ENCODE measurements around the gene CAMK2N2.
A peak's percentile ranks its signal among the peaks of the same experiment; 100 is the strongest.

Gene CAMK2N2

GRCh38 chr3:184234671-184235380 is 26.5 kb downstream of the CAMK2N2 start:
- Histone ChIP-seq H3K27me3 (ENCODE audit: control insufficient read depth, insufficient read depth, low read length) (no peaks in the 10 kb centered on the region), H3K4me3 (ENCODE audit: low read depth, low read length) (no peak overlapping the region), H3K9me3 (ENCODE audit: control insufficient read depth, low read length) (no peaks in the 10 kb centered on the region)

GRCh38 chr3:184234224-184234623 is 27.1 kb downstream of the CAMK2N2 start:
- Histone ChIP-seq H2AFZ (peak overlapping the region; percentile 15), H3K4me2 (ENCODE audit: low read length) (no peak overlapping the region), H3K27ac (no peak overlapping the region), H3K27me3 (ENCODE audit: control insufficient read depth, insufficient read depth, low read length) (no peaks in the 10 kb centered on the region), H3K4me3 (ENCODE audit: low read depth, low read length) (no peak overlapping the region), H3K4me1 (peaks cover 7% of the 10 kb centered on the region), H3K9ac (no peak overlapping the region), H3K36me3 (ENCODE audit: control insufficient read depth, insufficient read depth, low read length) (no peaks in the 10 kb centered on the region), H3K9me3 (ENCODE audit: control insufficient read depth, low read length) (no peaks in the 10 kb centered on the region), H3K79me2 (no peaks in the 10 kb centered on the region)
- peak; percentile 39 for TF ChIP-seq CTCF (IDR thresholded peaks at IDR 0.05)

More at GRCh38 chr3:184234671-184235380, 26.5 kb downstream of the CAMK2N2 start:
- H2AFZ ChIP-seq = peak overlapping the region; percentile 15
- TF ChIP-seq CTCF (IDR thresholded peaks at IDR 0.05) = no peak
- no peaks in the 10 kb centered on the region for H3K36me3 ChIP-seq (ENCODE audit: control insufficient read depth, insufficient read depth, low read length)
- H3K9ac ChIP-seq = no peak overlapping the region
- no peaks in the 10 kb centered on the region for H3K79me2 ChIP-seq
- H3K27ac ChIP-seq = no peak overlapping the region
- H3K4me1 ChIP-seq = peaks cover 7% of the 10 kb centered on the region
- no peak overlapping the region for H3K4me2 ChIP-seq (ENCODE audit: low read length)

GRCh38 chr3:184233127-184233843 is 28.1 kb downstream of the CAMK2N2 start:
- no peak for TF ChIP-seq CTCF (IDR thresholded peaks at IDR 0.05)
- no peaks in the 10 kb centered on the region for H3K27me3 ChIP-seq (ENCODE audit: control insufficient read depth, insufficient read depth, low read length)

GRCh38 chr3:184231671-184232070 is 29.7 kb downstream of the CAMK2N2 start:
- Histone ChIP-seq H3K27me3 (ENCODE audit: control insufficient read depth, insufficient read depth, low read length) (no peaks in the 10 kb centered on the region), H3K36me3 (ENCODE audit: control insufficient read depth, insufficient read depth, low read length) (no peaks in the 10 kb centered on the region), H3K9ac (no peak overlapping the region), H3K9me3 (ENCODE audit: control insufficient read depth, low read length) (no peaks in the 10 kb centered on the region), H3K79me2 (no peaks in the 10 kb centered on the region), H2AFZ (no peak overlapping the region), H3K4me3 (ENCODE audit: low read depth, low read length) (no peak overlapping the region), H3K4me2 (ENCODE audit: low read length) (no peak overlapping the region), H3K27ac (no peak overlapping the region), H3K4me1 (peaks cover 7% of the 10 kb centered on the region)
- TF ChIP-seq CTCF (IDR thresholded peaks at IDR 0.05) = no peak

More at GRCh38 chr3:184233127-184233843, 28.1 kb downstream of the CAMK2N2 start:
- peaks cover 7% of the 10 kb centered on the region for H3K4me1 ChIP-seq
- H3K9ac ChIP-seq = no peak overlapping the region
- no peaks in the 10 kb centered on the region for H3K9me3 ChIP-seq (ENCODE audit: control insufficient read depth, low read length)
- no peaks in the 10 kb centered on the region for H3K79me2 ChIP-seq
- no peak overlapping the region for H3K4me3 ChIP-seq (ENCODE audit: low read depth, low read length)
- H2AFZ ChIP-seq = no peak overlapping the region
- no peak overlapping the region for H3K4me2 ChIP-seq (ENCODE audit: low read length)
- no peak overlapping the region for H3K27ac ChIP-seq
- no peaks in the 10 kb centered on the region for H3K36me3 ChIP-seq (ENCODE audit: control insufficient read depth, insufficient read depth, low read length)

Measured in parathyroid adenoma (tissue), 2 donors.